HepG2 (cell line): ENCODE data around the gene AUP1. TPM values are rescaled to one million over a fixed set of nuclear protein-coding genes. Genes with fewer than 3 reads are reported as not detected.

Source experiments
- ATAC-seq: fragments of 200-7000 bp; cut with Tn5 transposase; 3 replicates; pipeline ENCODE4 v1.9.1; 2020; ENCODE audit warnings: mild to moderate bottlenecking, moderate library complexity
- BruUV-seq: library from RNA; stranded (reverse); fragments of 400-500 nt; replicated peaks from 2 replicates; lab custom pipeline; 2021; lab: Mats Ljungman, UMichigan
- CTCF ChIA-PET: fragments of 300-600 bp; formaldehyde crosslinking; extraction: SDS; loops from one replicate; lab custom pipeline; 2021; ENCODE audit warnings: low total read pairs, inconsistent platforms, low intra/inter-chr PET ratio; lab: Yijun Ruan, JAX
- POLR2A ChIA-PET: fragments of 350-600 bp; sonication (Branson Sonifier 250); formaldehyde crosslinking; loops from one replicate; lab custom pipeline; 2020; ENCODE audit warnings: antibody characterized with exemption, inconsistent platforms; lab: Yijun Ruan, JAX
- DNase-seq: peaks from one replicate; pipeline ENCODE4 v3.0.0-alpha.2; 2015; ENCODE audit warnings: low spot score
- FAIRE-seq: peaks from 3 replicates; lab custom pipeline; 2011; peaks lifted over from hg19 to GRCh38; lab: Jason Lieb, UNC
- H2AFZ ChIP-seq: one replicate; pipeline ENCODE4 v1.6.1; 2011; ENCODE audit warnings: low read length, inconsistent platforms
- H3K27ac ChIP-seq: fragments of 300-600 bp; 3 replicates; pipeline ENCODE4 v1.8.0; 2011; ENCODE audit warnings: mixed run types, mild to moderate bottlenecking, mixed read lengths, low read length, inconsistent platforms; ENCODE audit not compliant: insufficient read depth; ENCODE audit errors: extremely low read length
- H3K27me3 ChIP-seq, 2 experiments: fragments of 200-600 bp in 1 of 2; 2 replicates in 1 of 2; 3 replicates in 1 of 2; pipeline versions ENCODE4 v1.6.0 to v1.8.0; 2011; ENCODE audit warnings: low read length in 2 of 2, mild to moderate bottlenecking in 2 of 2, moderate library complexity in 2 of 2, inconsistent platforms in 1 of 2; ENCODE audit not compliant: insufficient read depth in 2 of 2, control insufficient read depth in 1 of 2
- H3K36me3 ChIP-seq, 2 experiments: fragments of 200-600 bp in 1 of 2; replicated peaks in 1 of 2; 2 replicates in 1 of 2; 3 replicates in 1 of 2; pipeline versions ENCODE4 v1.5.1 to v1.8.0; 2011; ENCODE audit warnings: low read length in 2 of 2, inconsistent platforms in 1 of 2; ENCODE audit not compliant: insufficient read depth in 2 of 2, control insufficient read depth in 1 of 2
- H3K4me1 ChIP-seq: 2 replicates; pipeline ENCODE4 v1.5.1; 2012; ENCODE audit warnings: low read length, inconsistent platforms; ENCODE audit not compliant: insufficient read depth
- H3K4me2 ChIP-seq: 2 replicates; pipeline ENCODE4 v1.6.0; 2011; ENCODE audit warnings: low read depth, low read length, inconsistent platforms
- H3K4me3 ChIP-seq, 3 experiments: fragments of 200-600 bp in 1 of 3; sonication (generic), shearing (Covaris generic) in 1 of 3; replicated peaks in 1 of 3; 2 replicates each; pipeline ENCODE4 v1.5.1; 2011 to 2016; ENCODE audit warnings: low read length in 3 of 3, inconsistent platforms in 2 of 3, low read depth in 2 of 3, mild to moderate bottlenecking in 2 of 3, control low read depth in 1 of 3, mixed read lengths in 1 of 3; ENCODE audit not compliant: insufficient read depth in 1 of 3
- H3K79me2 ChIP-seq: one replicate; pipeline ENCODE4 v1.6.1; 2011; ENCODE audit warnings: low read length, inconsistent platforms; ENCODE audit not compliant: insufficient read depth
- H3K9ac ChIP-seq: 2 replicates; pipeline ENCODE4 v1.6.0; 2011; ENCODE audit warnings: mild to moderate bottlenecking, low read depth, low read length, inconsistent platforms; ENCODE audit not compliant: insufficient read depth
- H3K9me3 ChIP-seq: 2 replicates; pipeline ENCODE4 v1.5.1; 2012; ENCODE audit warnings: mild to moderate bottlenecking, low read length
- H4K20me1 ChIP-seq: 2 replicates; pipeline ENCODE4 v1.6.0; 2011; ENCODE audit warnings: inconsistent platforms, mild to moderate bottlenecking, low read length, moderate library complexity; ENCODE audit not compliant: insufficient read depth
- AHDC1 ChIP-seq: sonication (generic); formaldehyde crosslinking; IDR thresholded peaks from 2 replicates; pipeline ENCODE4 v1.5.1; 2020; ENCODE audit warnings: mild to moderate bottlenecking, missing genetic modification reagents, borderline replicate concordance
- AKAP8 ChIP-seq: sonication (generic); formaldehyde crosslinking; IDR thresholded peaks from 2 replicates; pipeline ENCODE4 v1.5.1; 2020; ENCODE audit warnings: mild to moderate bottlenecking, missing genetic modification reagents
- HIVEP1 ChIP-seq: sonication (generic); formaldehyde crosslinking; IDR thresholded peaks from 2 replicates; pipeline ENCODE4 v1.4.0; 2020; ENCODE audit warnings: mild to moderate bottlenecking, missing genetic modification reagents
- HOXA5 ChIP-seq: sonication (generic); formaldehyde crosslinking; IDR thresholded peaks from 2 replicates; pipeline ENCODE4 v1.4.0; 2020; ENCODE audit warnings: missing genetic modification reagents
- KDM3A ChIP-seq: IDR thresholded peaks from 2 replicates; pipeline ENCODE4 v1.6.1; 2018; ENCODE audit warnings: low read depth, missing compliant biosample characterization
- MTERF4 ChIP-seq: sonication (generic); formaldehyde crosslinking; IDR thresholded peaks from 2 replicates; pipeline ENCODE4 v1.8.0; 2023; ENCODE audit warnings: mild to moderate bottlenecking, missing genetic modification reagents
- SRSF1 ChIP-seq: fragments of 200-400 bp; formaldehyde crosslinking; optimal IDR thresholded peaks from 2 replicates; pipeline ENCODE3; 2017; ENCODE audit warnings: mild to moderate bottlenecking, low read depth, low read length, moderate library complexity
- SRY ChIP-seq: sonication (generic); formaldehyde crosslinking; IDR thresholded peaks from 2 replicates; pipeline ENCODE4 v1.8.0; 2022; ENCODE audit warnings: mild to moderate bottlenecking, missing genetic modification reagents
- ZKSCAN5 ChIP-seq: sonication (generic); formaldehyde crosslinking; IDR thresholded peaks from 2 replicates; pipeline ENCODE4 v1.5.1; 2020; ENCODE audit warnings: mild to moderate bottlenecking, missing genetic modification reagents
- ZNF607 ChIP-seq: sonication (generic); formaldehyde crosslinking; IDR thresholded peaks from 2 replicates; pipeline ENCODE4 v1.5.1; 2020; ENCODE audit warnings: missing genetic modification reagents, mild to moderate bottlenecking, borderline replicate concordance
- WGBS: methylation state at CpG from one replicate; pipeline ENCODE4 v1.1.6; 2017; ENCODE audit warnings: low lambda C conversion rate; 5-methylcytosine and 5-hydroxymethylcytosine counted together
- in situ Hi-C: cut with HindIII; loops from 2 replicates; pipeline ENCODE4 v1.10.0; 2017; ENCODE audit warnings: low pct_unique_long_range_greater_than_20kb; ENCODE audit not compliant: extremely low pct_ligation_motif_present
- intact Hi-C: fragments of 100-400 bp; cut with micrococcal nuclease; formaldehyde crosslinking; loops from one replicate; pipeline ENCODE4 v1.10.0; 2022; ENCODE audit not compliant: unreplicated experiment
- polyA plus RNA-seq, 8 experiments: library from polyadenylated mRNA; depleted of rRNA in 3 of 8; stranded (reverse) in 7 of 8; unstranded in 1 of 8; fragments of >200 nt; fragmentation: Illumina TruSeq in 4 of 8; extraction: Trizol in 4 of 8; gene quantifications; 2 replicates each; pipeline versions ENCODE4 v1.2.1 to v1.2.3, GENCODE V29; 2011 to 2016; ENCODE audit warnings: low read depth in 4 of 8, missing spikeins in 1 of 8, mixed read lengths in 1 of 8; ENCODE audit not compliant: insufficient read depth in 1 of 8
- total RNA-seq, 5 experiments: library from RNA; depleted of rRNA; stranded (reverse); fragments of >200 nt; fragmentation: Illumina TruSeq; extraction: Trizol; gene quantifications; 2 replicates each; pipeline ENCODE4 v1.2.3, GENCODE V29; 2016; ENCODE audit warnings: low read depth in 1 of 5
- TF ChIP-seq, protein P1 (sequence below): sonication (generic); formaldehyde crosslinking; IDR thresholded peaks from 2 replicates; pipeline ENCODE4 v1.4.0; 2020; ENCODE audit warnings: mild to moderate bottlenecking, missing genetic modification reagents

Gene AUP1
- total and polyA plus RNA-seq, 2 of the 13 experiments (the other 11 are each of a cell fraction or from before 2014, with no cell fraction given), result 174 to 267 TPM

DNA sequence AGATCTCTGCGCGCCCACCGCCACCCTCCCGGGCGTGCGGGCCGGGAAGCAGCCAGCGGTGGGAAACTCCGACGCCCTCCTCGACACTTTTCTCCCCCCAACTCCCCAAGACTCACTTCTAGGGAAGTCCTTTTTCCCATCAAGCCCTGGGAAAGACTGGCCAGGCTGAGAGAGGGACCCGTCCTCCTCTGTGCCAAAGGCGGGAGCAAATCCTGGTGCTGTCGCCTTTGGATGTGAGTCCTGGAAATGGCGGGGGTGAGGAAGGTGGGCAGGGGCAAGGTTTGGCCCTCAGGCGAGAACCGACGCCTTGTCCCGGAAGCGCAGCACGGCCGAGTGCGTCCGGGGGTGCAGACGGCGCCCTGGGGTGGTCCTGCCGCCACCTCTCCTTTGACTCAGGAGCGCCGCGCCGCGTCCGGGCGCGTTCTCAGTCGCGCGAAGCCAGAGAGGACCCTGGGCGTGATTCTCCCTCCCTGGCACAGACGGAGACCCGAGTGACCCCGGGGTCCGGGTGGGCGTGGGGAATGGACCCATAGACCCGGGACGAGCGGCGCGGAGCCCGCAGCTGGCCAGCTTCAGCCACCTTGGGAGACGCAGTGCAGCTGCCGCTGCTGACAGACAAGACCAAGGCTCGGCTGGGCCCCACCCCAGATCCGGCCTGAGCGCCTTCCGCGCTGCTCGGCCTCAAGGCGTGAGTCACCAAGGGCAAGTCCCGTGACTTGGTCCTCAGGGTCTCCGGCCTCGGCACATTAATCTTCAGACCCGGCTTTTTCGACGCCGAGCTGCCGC lies 26.6 kb downstream of the AUP1 start (continued):
- 0 out of 2 replicates have a peak, but pooled peaks have one; percentile 19 for TF ChIP-seq HOXA5 (CRISPR knock-in tag)
- no peak for TF ChIP-seq HIVEP1
- TF ChIP-seq SRSF1, result peak; percentile 90
- TF ChIP-seq AKAP8 (CRISPR knock-in tag), result peak; percentile 92; the same call in 1 of the 2 replicates
- TF ChIP-seq, protein P1, sequence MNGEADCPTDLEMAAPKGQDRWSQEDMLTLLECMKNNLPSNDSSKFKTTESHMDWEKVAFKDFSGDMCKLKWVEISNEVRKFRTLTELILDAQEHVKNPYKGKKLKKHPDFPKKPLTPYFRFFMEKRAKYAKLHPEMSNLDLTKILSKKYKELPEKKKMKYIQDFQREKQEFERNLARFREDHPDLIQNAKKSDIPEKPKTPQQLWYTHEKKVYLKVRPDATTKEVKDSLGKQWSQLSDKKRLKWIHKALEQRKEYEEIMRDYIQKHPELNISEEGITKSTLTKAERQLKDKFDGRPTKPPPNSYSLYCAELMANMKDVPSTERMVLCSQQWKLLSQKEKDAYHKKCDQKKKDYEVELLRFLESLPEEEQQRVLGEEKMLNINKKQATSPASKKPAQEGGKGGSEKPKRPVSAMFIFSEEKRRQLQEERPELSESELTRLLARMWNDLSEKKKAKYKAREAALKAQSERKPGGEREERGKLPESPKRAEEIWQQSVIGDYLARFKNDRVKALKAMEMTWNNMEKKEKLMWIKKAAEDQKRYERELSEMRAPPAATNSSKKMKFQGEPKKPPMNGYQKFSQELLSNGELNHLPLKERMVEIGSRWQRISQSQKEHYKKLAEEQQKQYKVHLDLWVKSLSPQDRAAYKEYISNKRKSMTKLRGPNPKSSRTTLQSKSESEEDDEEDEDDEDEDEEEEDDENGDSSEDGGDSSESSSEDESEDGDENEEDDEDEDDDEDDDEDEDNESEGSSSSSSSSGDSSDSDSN (CRISPR knock-in tag), result peak; percentile 87
- TF ChIP-seq SRY (CRISPR knock-in tag), result 0 out of 2 replicates have a peak, but pooled peaks have one; percentile 65
- TF ChIP-seq ZNF607 (CRISPR knock-in tag), result peak; percentile 84; the same call in 1 of the 2 replicates
- TF ChIP-seq, all 625 proteins: peak for 317

DNA sequence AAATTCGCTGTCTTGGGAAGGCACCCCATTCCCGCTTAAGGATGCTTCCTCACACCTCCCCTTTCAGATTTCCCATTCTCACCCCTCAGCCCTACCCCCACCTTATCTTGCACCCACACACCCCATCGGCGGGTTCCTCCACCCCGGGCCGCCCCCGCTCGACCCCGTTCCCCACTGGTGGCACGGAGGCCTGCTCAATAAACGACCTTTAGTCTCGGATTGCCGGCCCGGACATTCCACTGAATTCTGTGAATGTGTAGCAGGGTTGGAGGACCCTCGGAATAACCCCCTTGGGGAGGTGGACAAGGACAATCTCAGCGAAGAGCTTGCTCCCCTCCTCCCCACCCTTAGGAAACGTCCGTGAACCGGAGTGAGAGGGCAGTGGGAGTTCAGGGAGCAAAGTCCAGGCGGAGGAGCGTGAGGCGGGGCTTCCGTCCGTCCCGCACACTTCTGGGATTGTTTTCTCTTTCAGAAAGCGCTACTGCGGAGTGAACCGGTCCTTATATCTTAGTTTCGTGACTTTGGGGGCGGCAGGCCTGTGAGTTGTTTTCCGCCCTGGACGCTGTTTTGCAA lies 27.3 kb downstream of the AUP1 start:
- peaks cover 75% of the 10 kb centered on the region for H3K4me1 ChIP-seq
- DNase-seq, result peak; percentile 86
- CTCF ChIA-PET, result interaction anchor here (1.5 to 2.9 kb wide), 2 partner anchors 13 to 19 kb away, joined by 5 to 20 read pairs; partner anchors contain the start of genes CCDC142 and TTC31
- in situ Hi-C loops, result no loop called here
- no peaks in the 10 kb centered on the region; a peak in 3 of 5 replicates for H3K36me3 ChIP-seq
- H4K20me1 ChIP-seq, result no peaks in the 10 kb centered on the region
- H3K79me2 ChIP-seq, result peaks cover 54% of the 10 kb centered on the region
- POLR2A ChIA-PET, result interaction anchor here (1.0 to 16.5 kb wide), 15 partner anchors 8 to 76 kb away, joined by 5 to 795 read pairs (median 23); partner anchors contain the start of genes AUP1, CCDC142, DQX1 and HTRA2
- H3K9ac ChIP-seq, result peak overlapping the region; percentile 83
- no peak overlapping the region for H2AFZ ChIP-seq
- under 1% methylated on average over 31 of the region's 32 CpGs for WGBS
- peak overlapping the region; percentile 89 for H3K27ac ChIP-seq
- H3K27me3 ChIP-seq, result no peaks in the 10 kb centered on the region; a peak in 1 of 5 replicates
- no peaks in the 10 kb centered on the region for H3K9me3 ChIP-seq
- H3K4me2 ChIP-seq, result peak overlapping the region; percentile 92
- ATAC-seq, result peak; percentile 22
- intact Hi-C loops, result loop anchor here (1.0 kb wide), 1 partner anchor 19 kb away; the partner anchor contains the start of gene TTC31
- H3K4me3 ChIP-seq, result peak overlapping the region; percentile 67 to 86 (median 82)
- BruUV-seq, result no TSS peak
- FAIRE-seq, result peak; percentile 96
- 0 out of 2 replicates have a peak, but pooled peaks have one; percentile 14 for TF ChIP-seq KDM3A (CRISPR knock-in tag)
- TF ChIP-seq AHDC1, result peak; percentile 55; the same call in 1 of the 2 replicates
- TF ChIP-seq MTERF4 (CRISPR knock-in tag), result no peak
- TF ChIP-seq ZKSCAN5 (CRISPR knock-in tag), result no peak; the same call in 1 of the 2 replicates
